GM20000 (cell line): Measurements from ENCODE around the gene ANO4.

Experiments used
- DNase-seq: peaks from one replicate; pipeline ENCODE4 v3.0.0; 2012; ENCODE audit warnings: low spot score
- CTCF ChIP-seq: IDR thresholded peaks from 2 replicates; pipeline ENCODE4 v1.5.1; 2012; ENCODE audit warnings: mild to moderate bottlenecking, control low read depth; ENCODE audit errors: extremely low read depth, missing control alignments

ANO4 gene

GRCh38 chr12:101174541-101174940, 380.0 kb downstream of the ANO4 start:
- no peak for TF ChIP-seq CTCF
- no peak for DNase-seq
